ENCODE data around the gene ADAMTS17.

ADAMTS17 gene

GRCh38 chr15:100220058-100220768 is 121.6 kb downstream of the ADAMTS17 start:
- DNase-seq (ENCODE audit: low spot score) = no peak

DNA sequence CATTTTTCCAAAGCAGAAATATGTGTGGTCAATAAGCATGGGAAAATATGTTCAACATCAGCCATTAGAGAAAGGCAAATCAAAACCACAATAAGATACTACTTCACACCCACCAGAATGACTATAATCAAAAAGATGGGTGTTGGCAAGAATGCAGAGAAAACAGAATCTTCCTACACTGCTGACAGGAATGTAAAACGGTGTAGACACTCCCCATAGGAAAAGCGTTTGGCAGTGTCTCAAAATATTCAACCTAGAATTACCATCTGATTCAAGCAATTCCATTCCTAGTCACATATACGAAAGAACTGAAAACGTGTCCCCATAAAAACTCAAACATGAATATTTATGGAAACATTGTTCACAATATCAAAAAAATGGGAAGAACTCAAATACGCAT is 123.3 kb downstream of the ADAMTS17 start:
- no peak for DNase-seq (ENCODE audit: low spot score)

GRCh38 chr15:100216182-100216581 is 125.6 kb downstream of the ADAMTS17 start:
- no peak for DNase-seq (ENCODE audit: low spot score)

DNA sequence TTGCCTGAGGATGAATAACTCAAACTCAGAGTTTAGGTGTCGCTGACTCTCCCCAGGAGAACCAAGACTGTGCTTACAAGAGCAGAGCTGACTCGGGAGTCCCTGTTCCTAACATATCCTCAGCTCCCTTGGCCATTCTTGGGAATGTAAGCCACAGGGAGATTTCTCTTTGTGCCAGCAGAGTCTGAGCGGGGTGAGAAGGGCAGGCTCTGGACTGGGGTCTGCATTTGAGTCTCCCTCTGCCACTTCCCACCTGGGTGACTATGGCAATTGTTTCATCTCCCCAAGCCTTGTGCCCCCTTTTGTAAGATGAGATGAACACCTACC is 126.0 kb downstream of the ADAMTS17 start:
- no peak for DNase-seq (ENCODE audit: low spot score)

- no peak for DNase-seq (ENCODE audit: low spot score)
Observed at GRCh38 chr15:100215031-100215842, 126.5 kb downstream of the ADAMTS17 start.

DNA sequence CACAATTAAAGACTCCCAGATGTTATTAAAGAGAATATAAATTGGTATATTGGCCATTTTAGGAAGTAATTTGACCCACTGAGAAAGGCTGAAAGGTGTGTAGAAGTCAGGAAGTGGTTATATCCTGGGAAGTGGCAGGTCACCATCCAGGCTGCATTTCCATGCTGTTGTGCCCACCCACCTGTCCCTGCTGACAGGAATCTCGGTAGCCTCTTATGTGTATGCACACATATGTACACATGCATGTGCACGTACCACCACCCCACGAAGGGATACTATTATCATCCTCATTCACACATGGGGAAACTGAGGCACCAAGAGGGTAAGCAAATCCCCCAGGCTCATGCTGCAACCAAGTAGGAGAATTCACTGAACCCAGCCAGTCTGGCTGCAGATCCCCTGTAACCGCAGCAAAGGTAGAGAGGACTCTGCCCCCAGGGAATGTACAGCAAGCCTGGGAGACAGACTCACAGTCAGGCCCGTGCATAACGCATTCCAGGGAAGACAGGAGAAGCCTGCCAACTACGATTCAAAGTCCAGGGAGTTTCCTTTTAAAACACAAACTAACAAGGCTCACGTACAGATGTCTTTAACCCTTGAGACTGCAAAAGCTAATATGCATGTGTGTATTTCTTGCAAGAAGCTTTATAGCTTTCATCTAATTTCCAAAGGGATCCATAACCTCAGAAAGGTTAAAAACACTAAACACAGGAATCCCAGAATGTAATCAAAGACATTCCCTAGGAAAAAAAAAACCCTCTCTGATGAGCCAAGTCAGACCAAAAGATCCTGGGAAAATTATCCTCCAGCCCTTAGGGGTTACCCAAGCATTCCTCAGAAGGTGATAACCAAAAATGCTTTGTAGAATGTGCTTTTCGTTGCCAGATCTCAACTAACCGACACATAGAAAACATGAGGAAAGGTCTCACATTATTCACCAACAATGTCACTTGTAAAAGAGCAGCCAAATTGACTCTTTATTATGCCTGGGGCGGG is 129.6 kb downstream of the ADAMTS17 start:
- DNase-seq (ENCODE audit: low spot score) = no peak

DNA sequence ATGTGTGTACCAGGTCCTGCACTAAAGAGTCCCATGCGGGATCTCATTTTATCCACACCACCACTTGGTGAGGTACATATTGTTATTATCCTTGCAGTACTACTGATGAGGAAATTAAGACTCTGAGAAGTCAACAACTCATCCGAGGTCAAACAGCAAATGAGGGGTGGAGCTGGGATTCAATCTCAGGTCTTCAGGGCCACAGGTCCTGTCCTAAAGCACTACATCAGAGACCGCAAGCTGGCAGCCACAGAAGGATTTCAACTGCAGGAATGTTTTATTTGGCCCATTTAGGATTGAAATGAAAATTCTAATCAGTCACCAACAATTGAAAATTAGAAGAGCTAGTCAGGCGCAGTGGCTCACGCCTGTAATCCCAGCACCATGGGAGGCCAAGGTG is 131.4 kb downstream of the ADAMTS17 start:
- no peak for DNase-seq (ENCODE audit: low spot score)

GRCh38 chr15:100208921-100209603 is 132.7 kb downstream of the ADAMTS17 start:
- DNase-seq (ENCODE audit: low spot score) = no peak

DNA sequence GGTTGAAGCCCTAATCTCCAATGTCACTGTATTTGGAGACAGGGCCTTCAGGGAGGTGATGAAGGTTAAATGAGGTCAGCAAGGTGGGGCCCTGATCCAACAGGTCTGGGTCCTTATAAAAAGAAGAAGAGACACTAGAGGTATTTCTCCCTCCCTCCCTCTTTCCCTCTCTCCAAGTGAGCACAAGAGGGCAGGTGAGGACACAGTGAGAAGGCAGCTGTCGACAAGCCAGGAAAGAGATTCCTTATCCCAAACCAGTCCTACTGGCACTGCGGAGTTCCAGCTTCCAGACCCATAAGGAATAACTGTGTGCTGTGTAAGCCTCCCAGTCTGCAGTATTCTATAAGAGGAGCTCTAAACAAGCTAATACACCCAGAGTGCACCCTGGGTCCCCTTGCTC is 134.7 kb downstream of the ADAMTS17 start:
- no peak for DNase-seq (ENCODE audit: low spot score)

GRCh38 chr15:100206643-100207042 is 135.1 kb downstream of the ADAMTS17 start:
- no peak for DNase-seq (ENCODE audit: low spot score)

DNA sequence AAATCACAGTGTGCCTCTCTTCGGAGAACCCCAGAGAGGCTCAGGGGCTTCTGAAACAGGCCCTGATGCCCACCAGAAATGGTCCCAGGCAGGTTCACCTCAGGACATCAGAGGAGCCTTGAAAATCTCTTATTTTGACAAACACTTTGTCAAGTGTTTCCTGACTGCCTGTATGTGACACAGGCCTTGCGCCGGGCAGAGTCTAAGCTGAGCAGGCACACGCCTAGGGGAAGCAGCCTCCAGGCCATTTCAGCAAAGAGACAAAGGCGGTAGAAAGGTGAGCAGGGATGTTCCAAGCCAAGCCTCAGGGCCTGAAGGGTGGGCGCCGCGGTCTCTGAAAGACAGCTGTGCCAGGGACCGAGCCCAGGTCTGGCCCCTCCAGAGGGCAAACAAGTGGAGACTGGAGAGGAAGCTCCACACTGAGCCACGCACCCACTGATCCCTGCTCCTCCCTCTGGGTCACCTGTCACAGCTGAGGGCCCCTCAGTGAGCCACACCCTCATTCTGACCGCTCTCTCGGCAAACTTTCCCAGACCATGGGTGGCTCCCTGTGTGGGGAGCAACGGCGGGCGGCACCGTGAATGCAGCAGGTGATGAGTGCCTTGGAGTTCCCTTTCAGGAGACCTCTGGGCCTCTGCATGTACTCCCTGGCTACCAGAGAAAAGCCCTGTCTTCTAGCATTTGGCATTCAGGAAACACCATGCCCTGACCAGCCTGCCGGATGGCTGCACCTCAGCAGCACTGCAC is 136.1 kb downstream of the ADAMTS17 start:
- no peak for DNase-seq (ENCODE audit: low spot score)

- DNase-seq (ENCODE audit: low spot score) = no peak
Observed at GRCh38 chr15:100204771-100205170, 137.0 kb downstream of the ADAMTS17 start.

DNA sequence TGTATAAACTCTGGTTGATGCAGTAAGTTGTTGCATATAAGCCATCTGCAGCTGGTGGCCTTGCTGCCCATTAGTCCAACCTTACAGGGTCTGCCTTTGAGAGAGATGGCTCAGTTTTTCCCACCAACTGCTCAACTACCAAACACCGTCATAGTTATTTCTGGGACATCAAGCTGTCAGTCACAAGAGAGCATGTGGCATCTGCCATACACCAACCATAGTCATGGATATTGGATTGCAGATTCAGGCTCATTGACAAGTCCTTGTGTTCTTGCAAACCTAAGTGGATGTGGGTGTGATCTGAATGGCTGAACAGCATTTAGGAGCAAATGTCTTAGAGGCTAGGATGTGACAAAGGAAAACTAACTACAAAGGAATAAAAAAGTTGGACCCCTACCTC is 137.6 kb downstream of the ADAMTS17 start:
- DNase-seq (ENCODE audit: low spot score) = no peak

DNA sequence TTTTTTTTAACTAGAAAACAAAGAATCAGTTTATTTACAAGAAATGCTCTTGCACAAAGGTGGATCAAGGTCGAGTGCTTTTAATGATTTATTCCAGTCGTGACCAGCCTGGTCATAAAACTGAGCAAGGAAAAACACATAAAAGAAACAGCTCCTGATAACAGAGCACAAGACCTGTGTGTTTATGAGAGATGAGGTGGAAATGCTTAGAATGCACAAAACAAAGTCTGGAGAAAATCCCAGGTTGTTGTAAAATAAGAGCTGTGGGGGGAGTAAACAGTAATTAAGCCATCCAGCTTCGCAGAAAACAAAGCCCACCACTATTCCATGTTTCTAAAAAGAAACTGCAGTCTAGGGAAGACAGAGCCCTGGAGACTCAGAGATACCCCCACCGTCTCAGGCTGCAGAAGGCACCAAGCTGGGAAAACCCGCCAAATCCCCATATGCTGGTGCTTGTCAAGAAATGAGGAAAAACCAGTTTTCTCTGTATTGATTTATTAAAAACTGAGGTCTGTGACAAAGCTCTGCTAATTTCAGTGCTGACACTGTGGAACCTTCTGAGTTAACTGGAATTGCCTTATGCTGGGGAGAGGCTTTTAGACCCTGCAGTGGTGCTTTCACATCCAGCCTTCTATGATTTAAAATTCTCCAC is 139.3 kb downstream of the ADAMTS17 start:
- no peak for DNase-seq (ENCODE audit: low spot score)

- DNase-seq (ENCODE audit: low spot score) = no peak
Observed at GRCh38 chr15:100201376-100202280, 140.1 kb downstream of the ADAMTS17 start.

DNA sequence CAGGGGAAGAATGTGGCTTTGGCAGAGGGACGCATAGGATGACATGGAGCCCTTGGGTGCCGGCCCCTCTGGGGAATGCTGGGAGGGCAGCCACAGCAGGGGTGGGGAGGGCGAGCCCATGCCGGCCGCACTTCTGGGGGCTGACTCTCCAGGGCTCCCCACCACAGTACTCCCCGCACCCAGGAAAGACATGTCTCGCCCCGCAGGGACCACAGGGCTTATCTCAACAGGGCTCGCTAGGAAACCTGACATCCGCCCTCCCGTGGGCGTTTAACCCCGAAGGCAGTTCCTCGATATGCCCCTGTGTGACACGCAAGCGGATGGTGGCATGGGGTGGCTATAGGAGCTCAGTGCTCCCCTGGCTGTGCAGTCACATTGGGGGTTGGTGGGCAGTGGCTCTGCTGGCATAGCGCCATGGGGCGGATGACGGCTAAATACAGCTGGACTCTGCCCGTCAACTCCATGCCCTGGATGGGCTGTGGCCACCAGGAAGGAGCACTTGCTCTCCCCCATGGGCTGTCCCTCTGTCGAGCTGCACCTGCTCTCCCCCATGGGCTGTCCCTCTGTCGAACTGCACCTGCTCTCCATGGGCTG is 141.4 kb downstream of the ADAMTS17 start:
- no peak for DNase-seq (ENCODE audit: low spot score)

DNA sequence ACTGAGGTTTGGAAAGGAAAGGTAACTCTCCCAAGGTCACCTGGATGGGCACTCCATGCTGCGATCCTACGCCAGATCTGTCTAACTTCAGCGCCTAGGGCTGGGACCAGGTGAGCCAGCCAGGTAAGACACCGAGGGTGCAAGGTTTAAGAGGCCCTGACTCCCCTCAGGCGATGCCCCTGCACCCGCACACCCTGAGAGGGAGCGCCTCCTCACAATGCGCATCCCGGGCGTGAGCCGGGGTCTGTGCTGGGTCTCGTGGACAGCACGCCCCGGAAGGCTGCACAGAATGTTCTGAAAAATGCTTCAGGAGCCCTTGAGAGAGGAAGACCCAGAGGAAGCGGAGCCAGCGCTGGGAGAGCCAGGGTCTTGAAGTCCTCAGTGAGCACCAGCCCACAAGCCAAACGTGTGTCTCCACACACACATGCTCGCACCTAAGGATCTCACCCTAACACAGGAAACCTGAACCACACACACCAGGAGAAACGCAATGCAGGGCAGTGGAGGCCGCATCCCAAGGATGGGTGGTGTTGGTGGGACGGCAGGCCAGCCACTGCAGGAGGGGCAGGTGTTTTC is 142.0 kb downstream of the ADAMTS17 start:
- DNase-seq (ENCODE audit: low spot score) = no peak

DNA sequence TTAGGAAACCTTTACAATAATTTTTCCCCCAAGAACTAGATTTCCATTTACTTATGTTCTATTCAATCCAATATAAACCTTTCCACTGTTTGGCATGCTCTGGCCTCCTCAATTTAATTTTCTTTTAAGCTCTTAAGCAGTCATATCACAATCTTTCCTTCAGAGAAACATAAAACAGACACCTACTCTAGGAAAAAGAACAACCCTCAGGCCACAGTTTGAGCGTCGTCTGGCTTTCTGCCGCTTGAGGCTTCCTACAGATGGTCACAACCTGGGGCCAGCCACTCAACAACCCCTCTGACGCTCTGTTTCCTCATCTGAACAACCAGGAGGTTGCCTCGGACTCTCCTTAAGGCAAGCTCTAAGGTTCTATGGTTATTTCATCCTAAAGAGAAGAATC is 143.3 kb downstream of the ADAMTS17 start:
- no peak for DNase-seq (ENCODE audit: low spot score)

Measured in COLO829 (cell line).